GM21381 (cell line): Measurements from ENCODE around the gene KIF9.
"Not testable (repeated sequence)": the region's sequence is repeated elsewhere in the genome, so short reads cannot be mapped to it uniquely, and the experiment has no call there.

Experiments
- ATAC-seq: cut with Tn5 transposase; IDR thresholded peaks from one replicate; pipeline ENCODE4 v1.9.1; 2021; ENCODE audit warnings: mild to moderate bottlenecking, moderate library complexity; ENCODE audit not compliant: unreplicated experiment

KIF9 gene

GRCh38 chr3:47193871-47194859 is 88.4 kb downstream of the KIF9 start:
- ATAC-seq, result no peak

- ATAC-seq, result no peak
Measured at GRCh38 chr3:47186285-47186684, 96.3 kb downstream of the KIF9 start.

- not testable (repeated sequence) for ATAC-seq
Measured at GRCh38 chr3:47181685-47182084, 100.9 kb downstream of the KIF9 start.

GRCh38 chr3:47180011-47180410 is 102.6 kb downstream of the KIF9 start:
- not testable (repeated sequence) for ATAC-seq
